Measurements from ENCODE around the gene ZNF628.

DNA sequence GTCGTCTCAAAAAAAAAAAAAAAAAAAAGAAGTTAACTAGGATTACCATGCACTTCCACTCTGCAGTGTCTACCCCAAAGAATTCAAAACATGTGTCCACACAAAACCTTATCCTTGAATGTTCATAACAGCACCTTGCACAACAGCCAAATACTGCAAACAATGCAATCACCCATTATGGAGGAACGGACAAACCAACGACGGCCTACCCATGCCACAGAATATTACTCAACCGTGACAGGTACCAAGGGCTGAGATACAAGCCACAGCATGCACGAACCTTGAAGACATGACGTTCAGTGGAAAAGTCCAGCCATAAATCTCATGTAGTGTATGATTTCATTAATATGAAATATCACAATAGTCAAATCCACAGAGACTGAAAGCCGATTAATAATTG lies 30.4 kb upstream of the ZNF628 start:
- TF ChIP-seq, protein P1, sequence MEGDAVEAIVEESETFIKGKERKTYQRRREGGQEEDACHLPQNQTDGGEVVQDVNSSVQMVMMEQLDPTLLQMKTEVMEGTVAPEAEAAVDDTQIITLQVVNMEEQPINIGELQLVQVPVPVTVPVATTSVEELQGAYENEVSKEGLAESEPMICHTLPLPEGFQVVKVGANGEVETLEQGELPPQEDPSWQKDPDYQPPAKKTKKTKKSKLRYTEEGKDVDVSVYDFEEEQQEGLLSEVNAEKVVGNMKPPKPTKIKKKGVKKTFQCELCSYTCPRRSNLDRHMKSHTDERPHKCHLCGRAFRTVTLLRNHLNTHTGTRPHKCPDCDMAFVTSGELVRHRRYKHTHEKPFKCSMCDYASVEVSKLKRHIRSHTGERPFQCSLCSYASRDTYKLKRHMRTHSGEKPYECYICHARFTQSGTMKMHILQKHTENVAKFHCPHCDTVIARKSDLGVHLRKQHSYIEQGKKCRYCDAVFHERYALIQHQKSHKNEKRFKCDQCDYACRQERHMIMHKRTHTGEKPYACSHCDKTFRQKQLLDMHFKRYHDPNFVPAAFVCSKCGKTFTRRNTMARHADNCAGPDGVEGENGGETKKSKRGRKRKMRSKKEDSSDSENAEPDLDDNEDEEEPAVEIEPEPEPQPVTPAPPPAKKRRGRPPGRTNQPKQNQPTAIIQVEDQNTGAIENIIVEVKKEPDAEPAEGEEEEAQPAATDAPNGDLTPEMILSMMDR (IDR thresholded peaks at IDR 0.05): no peak
- TF ChIP-seq POLR2AphosphoS5 (IDR thresholded peaks at IDR 0.05) (no peak), POLR2A (IDR thresholded peaks at IDR 0.05) (no peak)
